Immature natural killer cell (primary cell): ENCODE results near the gene UGT1A8. TPM values are rescaled to one million over a fixed set of nuclear protein-coding genes. Genes with fewer than 3 reads are reported as not detected.
"Not testable (repeated sequence)": the region's sequence is repeated elsewhere in the genome, so short reads cannot be mapped to it uniquely, and the experiment has no call there.

Experiments
- DNase-seq, 3 donors: peaks; one replicate each; pipeline ENCODE4 v3.0.0; 2022; ENCODE audit warnings: mixed read lengths in 1 of 3
- H3K27ac Mint-ChIP-seq, 6 donors: one replicate each; pipeline ENCODE4 v1.8.0; 2020; ENCODE audit warnings: mixed read lengths in 6 of 6, mild to moderate bottlenecking in 5 of 6, inconsistent platforms in 4 of 6, moderate library complexity in 3 of 6
- H3K27me3 Mint-ChIP-seq, 3 donors: one replicate each; pipeline ENCODE4 v1.8.0; 2020 to 2021; ENCODE audit warnings: low read depth in 3 of 3, mild to moderate bottlenecking in 3 of 3, mixed read lengths in 3 of 3, moderate library complexity in 3 of 3, inconsistent platforms in 1 of 3
- H3K36me3 Mint-ChIP-seq, 3 donors: one replicate each; pipeline ENCODE4 v1.8.0; 2020; ENCODE audit warnings: mixed read lengths in 3 of 3, inconsistent platforms in 2 of 3, mild to moderate bottlenecking in 2 of 3
- H3K4me1 Mint-ChIP-seq, 2 donors: one replicate each; pipeline ENCODE4 v1.8.0; 2020; ENCODE audit warnings: inconsistent platforms in 2 of 2, mild to moderate bottlenecking in 2 of 2, mixed read lengths in 2 of 2, moderate library complexity in 1 of 2
- H3K4me3 Mint-ChIP-seq, 5 donors: one replicate each; pipeline ENCODE4 v1.8.0; 2020; ENCODE audit warnings: mild to moderate bottlenecking in 5 of 5, mixed read lengths in 5 of 5, inconsistent platforms in 3 of 5, moderate library complexity in 3 of 5
- H3K9me3 Mint-ChIP-seq, 6 donors: one replicate each; pipeline ENCODE4 v1.8.0; 2020; ENCODE audit warnings: mild to moderate bottlenecking in 6 of 6, mixed read lengths in 6 of 6, inconsistent platforms in 4 of 6, moderate library complexity in 3 of 6
- polyA plus RNA-seq, 3 donors: library from polyadenylated mRNA; unstranded; fragments of 300-500 nt; fragmentation: Illumina TruSeq; gene quantifications; one replicate each; pipeline ENCODE4 v1.2.3, GENCODE V29; 2021

The UGT1A8 gene
- polyA plus RNA-seq, 3 donors from 2014 or later, result not detected

DNA sequence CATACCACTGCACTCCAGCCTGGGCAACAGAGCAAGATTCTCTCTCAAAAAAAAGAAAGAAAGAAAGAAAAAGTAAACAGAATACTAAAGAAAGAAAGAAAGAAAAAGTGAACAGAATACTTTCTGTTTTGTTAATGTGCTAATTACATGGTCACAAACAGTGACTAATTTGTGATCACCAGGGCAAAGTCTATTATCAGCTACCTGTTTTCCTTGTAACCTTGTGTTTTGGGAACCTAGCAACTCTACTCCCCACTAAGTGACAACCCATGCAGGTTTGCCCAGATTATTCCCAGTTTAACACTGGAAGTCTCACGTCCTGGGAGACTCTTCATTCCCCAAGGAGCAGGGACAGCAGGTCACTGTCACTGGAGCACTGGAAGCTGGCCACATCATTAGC, 37.6 kb downstream of the UGT1A8 start:
- Mint-ChIP-seq H3K4me1 (peaks cover 28% of the 10 kb centered on the region in 2 donors), H3K9me3 (no peaks in the 10 kb centered on the region), H3K4me3 (peak overlapping the region in 3 of 5 donors; percentile 25 to 48 (median 29)), H3K27me3 (peaks cover 3 to 19% (median 7%) of the 10 kb centered on the region in 3 donors), H3K27ac (peak overlapping the region in 1 of 6 donors; percentile 59), H3K36me3 (no peaks in the 10 kb centered on the region)
- no peak for DNase-seq

DNA sequence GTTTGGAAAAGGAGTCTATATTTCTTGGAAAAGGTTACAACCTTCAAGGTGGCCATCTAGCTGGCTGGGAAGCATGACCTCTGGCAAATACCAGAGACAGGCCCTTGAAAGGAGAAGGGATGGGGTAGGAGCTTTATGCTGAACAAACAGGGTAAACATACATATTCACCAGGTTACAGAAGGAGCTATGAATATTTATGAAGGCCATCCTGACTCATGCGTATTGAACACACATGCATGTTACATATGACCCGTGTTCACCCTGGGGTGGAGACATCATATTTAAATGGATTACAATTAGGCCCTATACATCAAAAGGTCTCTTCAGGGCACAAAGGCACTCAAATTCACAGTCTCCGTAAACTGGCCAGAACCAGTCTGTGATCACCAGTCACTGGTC, 38.5 kb downstream of the UGT1A8 start:
- DNase-seq, result not testable (repeated sequence)

DNA sequence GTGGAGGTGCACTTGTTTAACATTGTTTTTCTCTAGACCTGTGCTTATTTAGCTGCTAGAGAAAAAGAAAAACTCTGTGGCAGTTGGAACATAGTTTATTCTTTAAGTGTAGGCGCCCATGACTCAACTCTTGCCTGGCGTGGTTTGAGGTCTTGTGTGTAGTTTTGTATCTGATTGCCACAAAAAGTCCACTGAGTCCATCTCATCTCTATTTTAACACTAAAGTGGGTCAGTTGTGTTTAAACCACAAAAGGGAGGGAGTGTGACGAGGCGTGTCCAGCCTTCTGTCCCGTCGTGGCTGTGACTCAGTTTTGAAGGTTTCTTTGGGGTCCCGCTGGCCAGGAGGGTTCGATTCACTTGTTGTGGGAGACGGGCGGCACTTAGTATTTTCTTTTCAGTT, 39.0 kb downstream of the UGT1A8 start:
- Mint-ChIP-seq H3K36me3 (no peaks in the 10 kb centered on the region), H3K27ac (no peak overlapping the region), H3K4me1 (peaks cover 28% of the 10 kb centered on the region in 2 donors), H3K4me3 (no peak overlapping the region), H3K9me3 (no peaks in the 10 kb centered on the region), H3K27me3 (peaks cover 3 to 19% (median 7%) of the 10 kb centered on the region in 3 donors)
- no peak for DNase-seq

More for the DNA sequence above, 38.5 kb downstream of the UGT1A8 start:
- H3K9me3 Mint-ChIP-seq, H3K36me3 Mint-ChIP-seq, H3K27ac Mint-ChIP-seq, H3K4me3 Mint-ChIP-seq: not testable (repeated sequence)
- peaks cover 28% of the 10 kb centered on the region in 2 donors for H3K4me1 Mint-ChIP-seq
- peaks cover 3 to 19% (median 7%) of the 10 kb centered on the region in 3 donors for H3K27me3 Mint-ChIP-seq

DNA sequence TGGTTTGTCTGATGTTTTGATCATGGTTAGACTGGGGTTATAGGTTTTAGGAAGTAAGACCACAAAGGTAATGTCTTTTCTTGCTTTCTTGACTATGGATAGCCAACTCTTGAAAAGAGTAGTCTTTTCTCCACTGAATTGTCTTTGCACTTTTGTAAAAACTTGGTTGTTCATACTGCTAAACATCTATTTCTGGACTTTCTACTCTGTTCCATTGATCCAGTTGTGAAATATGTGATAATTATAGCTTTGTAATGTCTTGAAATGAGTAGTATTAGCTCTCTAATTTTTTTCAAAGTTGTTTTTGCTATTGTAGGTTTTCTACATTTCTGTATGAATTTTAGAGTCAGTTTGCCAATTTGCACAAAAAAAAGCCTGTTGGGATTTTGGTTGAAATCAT, 41.2 kb downstream of the UGT1A8 start:
- H3K9me3 Mint-ChIP-seq, result no peaks in the 10 kb centered on the region
- H3K4me3 Mint-ChIP-seq, result no peak overlapping the region
- no peaks in the 10 kb centered on the region for H3K36me3 Mint-ChIP-seq
- no peak overlapping the region for H3K27ac Mint-ChIP-seq
- H3K27me3 Mint-ChIP-seq, result peaks cover 3 to 21% (median 7%) of the 10 kb centered on the region in 3 donors
- H3K4me1 Mint-ChIP-seq, result peaks cover 28% of the 10 kb centered on the region in 2 donors
- no peak for DNase-seq

DNA sequence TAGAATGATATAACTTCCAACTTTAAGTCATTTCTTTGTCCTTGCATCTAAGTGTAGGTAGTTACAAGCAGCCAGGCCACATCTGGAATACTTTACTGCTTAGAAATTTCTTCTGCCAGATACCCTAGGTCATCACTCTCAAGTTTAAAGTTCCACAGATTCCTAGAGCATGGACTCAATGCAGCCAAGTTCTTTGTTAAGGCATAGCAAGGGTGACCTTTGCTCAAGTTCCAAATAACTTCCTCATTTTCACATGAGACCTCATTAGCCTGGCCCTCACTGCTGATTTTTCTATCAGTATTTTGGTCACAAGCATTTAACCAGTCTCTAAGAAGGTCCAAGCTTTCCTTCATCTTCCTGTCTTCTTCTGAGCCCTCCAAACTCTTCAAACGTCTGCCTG, 46.5 kb downstream of the UGT1A8 start:
- Mint-ChIP-seq H3K27me3 (peaks cover 2 to 27% (median 6%) of the 10 kb centered on the region in 3 donors), H3K9me3 (peaks cover 0 to 8% (median 0%) of the 10 kb centered on the region in 6 donors), H3K27ac (no peak overlapping the region), H3K36me3 (no peaks in the 10 kb centered on the region), H3K4me3 (no peak overlapping the region), H3K4me1 (no peaks in the 10 kb centered on the region)
- no peak for DNase-seq

DNA sequence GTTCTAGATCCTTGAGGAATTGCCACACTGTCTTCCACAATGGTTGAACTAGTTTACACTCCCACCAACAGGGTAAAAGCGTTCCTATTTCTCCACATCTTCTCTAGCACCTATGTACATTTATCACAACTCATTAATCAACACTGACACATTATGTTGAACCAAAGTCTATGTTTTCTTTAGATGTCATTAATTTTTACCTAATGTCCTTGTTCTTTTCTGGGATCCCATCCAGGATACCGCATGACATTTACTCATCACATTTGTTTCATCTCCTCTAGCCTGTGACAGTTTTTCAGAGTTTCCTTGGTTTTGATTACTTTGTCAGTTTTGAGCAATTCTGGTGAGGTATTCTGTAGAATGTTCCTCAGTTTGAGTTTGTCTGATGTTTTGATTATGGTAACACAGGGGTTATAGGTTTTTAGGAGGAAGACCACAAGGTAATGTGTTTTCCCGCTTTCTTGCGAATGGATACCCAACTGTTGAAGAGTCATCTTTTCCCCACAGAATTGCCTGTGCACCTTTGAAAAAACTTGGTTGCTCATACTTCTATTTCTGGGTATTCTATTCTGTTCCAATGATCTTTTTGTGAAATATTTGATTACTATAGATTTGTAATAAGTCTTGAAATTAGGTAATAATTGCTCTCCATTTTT, 51.3 kb downstream of the UGT1A8 start:
- no peak overlapping the region for H3K27ac Mint-ChIP-seq
- H3K4me1 Mint-ChIP-seq, result no peaks in the 10 kb centered on the region
- peaks cover 1 to 15% (median 5%) of the 10 kb centered on the region in 3 donors for H3K27me3 Mint-ChIP-seq
- H3K36me3 Mint-ChIP-seq, result no peaks in the 10 kb centered on the region
- no peak for DNase-seq
- no peak overlapping the region for H3K4me3 Mint-ChIP-seq
- peaks cover 0 to 8% (median 0%) of the 10 kb centered on the region in 6 donors for H3K9me3 Mint-ChIP-seq

DNA sequence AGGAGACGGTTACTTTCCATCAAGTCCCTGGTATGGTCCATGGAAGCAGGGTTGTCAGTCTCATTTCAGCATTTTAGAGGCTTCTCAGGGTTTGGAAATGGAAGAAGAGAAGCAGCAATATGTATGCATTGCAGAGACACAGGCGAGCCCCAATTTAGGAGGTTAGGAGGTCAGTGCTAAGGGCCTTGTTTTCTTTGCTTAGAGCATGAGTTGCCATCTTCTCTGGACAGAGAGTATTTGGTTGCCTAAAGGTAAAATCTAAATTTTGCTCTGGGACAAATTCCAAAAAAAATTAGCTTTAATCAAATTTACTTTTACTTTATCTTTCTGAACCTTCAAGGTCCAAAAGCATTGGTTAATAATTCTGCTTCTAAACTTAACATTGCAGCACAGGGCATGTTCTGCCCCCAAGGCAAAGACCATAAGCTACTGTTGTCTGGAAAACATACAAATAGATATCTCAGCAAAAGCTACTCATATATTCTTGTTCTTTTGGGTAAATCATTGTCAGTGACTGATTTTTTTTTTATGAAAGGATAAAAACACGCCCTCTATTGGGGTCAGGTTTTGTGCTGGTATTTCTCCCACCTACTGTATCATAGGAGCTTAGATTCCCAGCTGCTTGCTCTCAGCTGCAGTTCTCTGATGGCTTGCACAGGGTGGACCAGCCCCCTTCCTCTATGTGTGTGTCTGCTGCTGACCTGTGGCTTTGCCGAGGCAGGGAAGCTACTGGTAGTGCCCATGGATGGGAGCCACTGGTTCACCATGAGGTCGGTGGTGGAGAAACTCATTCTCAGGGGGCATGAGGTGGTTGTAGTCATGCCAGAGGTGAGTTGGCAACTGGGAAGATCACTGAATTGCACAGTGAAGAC, 54.1 kb downstream of the UGT1A8 start, which contains the start of gene UGT1A9:
Gene UGT1A9, plus strand, starts transcription at position 609 of the 872 bp plus-strand sequence. Its CDS starts 37 bp downstream, at position 646.
- Mint-ChIP-seq H3K27me3 (peaks cover 1 to 8% (median 2%) of the 10 kb centered on the region in 3 donors), H3K36me3 (no peaks in the 10 kb centered on the region), H3K9me3 (peaks cover 0 to 3% (median 0%) of the 10 kb centered on the region in 6 donors), H3K27ac (no peak within 1 kb of the TSS), H3K4me1 (no peaks in the 10 kb centered on the region), H3K4me3 (no peak within 1 kb of the TSS)
- no peak for DNase-seq

DNA sequence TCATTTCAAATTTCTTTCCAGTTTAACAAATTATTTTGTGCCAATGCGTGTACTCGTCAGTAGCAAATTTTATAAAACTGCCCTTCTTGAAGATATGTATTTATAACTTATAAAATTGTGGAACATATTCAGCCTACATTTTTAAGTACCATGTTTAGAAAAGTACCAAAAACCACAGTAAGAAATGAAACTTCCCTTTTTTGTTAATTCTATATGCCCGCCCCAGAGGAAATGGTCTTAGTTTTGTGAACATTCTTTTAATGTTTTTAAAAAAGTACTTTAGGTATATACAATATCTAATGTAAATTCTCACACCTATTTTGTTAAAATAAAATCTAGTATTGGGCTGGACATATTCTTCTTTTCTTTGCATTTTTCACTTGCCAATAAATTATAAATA, 55.5 kb downstream of the UGT1A8 start:
- no peak overlapping the region for H3K4me3 Mint-ChIP-seq
- H3K36me3 Mint-ChIP-seq, result no peaks in the 10 kb centered on the region
- peaks cover 0 to 3% (median 0%) of the 10 kb centered on the region in 6 donors for H3K9me3 Mint-ChIP-seq
- no peak overlapping the region for H3K27ac Mint-ChIP-seq
- DNase-seq, result no peak
- peaks cover 1 to 8% (median 4%) of the 10 kb centered on the region in 3 donors for H3K27me3 Mint-ChIP-seq
- no peaks in the 10 kb centered on the region for H3K4me1 Mint-ChIP-seq

DNA sequence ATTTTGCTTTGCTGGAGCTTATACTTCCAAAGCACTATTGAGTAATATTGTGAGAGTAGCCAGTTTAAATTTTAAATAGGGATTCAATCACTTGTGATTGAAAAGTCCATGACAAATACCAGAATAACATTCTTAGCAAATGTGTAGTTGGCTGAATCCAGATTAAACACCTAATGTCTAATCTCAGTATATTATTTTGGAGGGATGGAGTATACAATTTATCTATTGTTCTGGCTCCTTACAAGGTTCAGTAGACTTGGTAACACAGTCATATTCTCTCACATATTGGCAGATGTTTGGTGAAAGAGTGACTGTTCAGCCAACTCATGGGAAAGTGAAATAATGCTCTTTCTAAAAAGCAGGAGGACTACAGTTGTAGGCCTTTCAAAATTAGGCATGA, 56.5 kb downstream of the UGT1A8 start:
- Mint-ChIP-seq H3K9me3 (no peaks in the 10 kb centered on the region), H3K36me3 (no peaks in the 10 kb centered on the region), H3K4me1 (no peaks in the 10 kb centered on the region), H3K4me3 (no peak overlapping the region), H3K27me3 (peaks cover 1 to 7% (median 4%) of the 10 kb centered on the region in 3 donors), H3K27ac (no peak overlapping the region)
- DNase-seq, result no peak

DNA sequence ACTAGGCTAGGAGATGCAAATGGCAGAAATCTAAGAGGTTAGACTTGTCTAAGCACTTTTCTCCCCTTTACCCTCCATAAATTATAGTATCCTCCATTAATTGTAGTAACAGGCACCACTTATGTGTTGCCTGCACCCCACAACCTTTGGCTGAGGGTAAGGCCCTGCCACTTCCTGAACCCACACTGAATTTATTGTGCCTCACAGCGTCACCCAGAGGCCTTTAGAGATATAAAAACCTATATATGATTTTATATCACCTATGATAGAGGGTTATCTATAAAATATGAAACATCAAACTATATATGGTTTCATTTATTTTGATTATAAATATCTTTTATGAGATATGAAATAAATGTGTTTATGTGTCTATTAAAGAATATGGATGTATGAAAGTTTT, 56.9 kb downstream of the UGT1A8 start:
- no peak overlapping the region for H3K4me3 Mint-ChIP-seq

DNA sequence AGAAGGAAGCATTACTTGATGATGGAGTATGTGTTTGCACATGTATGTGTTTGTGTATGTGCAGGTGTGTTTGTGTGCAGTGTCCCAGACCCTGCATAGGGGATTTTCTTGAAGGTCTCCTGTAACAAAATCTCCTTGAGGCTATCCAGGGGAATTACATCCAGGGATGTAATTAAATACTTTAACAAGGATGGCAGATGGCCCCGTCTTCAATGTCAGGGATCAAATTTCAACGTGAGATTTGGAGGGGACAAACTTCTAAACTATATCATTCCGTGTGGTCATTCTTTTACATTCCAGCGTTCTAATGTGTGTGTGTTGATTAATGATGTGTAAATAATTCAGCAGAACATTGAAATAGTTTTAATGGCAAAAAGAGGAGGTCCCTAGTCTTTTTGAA, 57.6 kb downstream of the UGT1A8 start:
- H3K36me3 Mint-ChIP-seq, result no peaks in the 10 kb centered on the region
- no peaks in the 10 kb centered on the region for H3K9me3 Mint-ChIP-seq
- H3K27ac Mint-ChIP-seq, result no peak overlapping the region
- no peaks in the 10 kb centered on the region for H3K4me1 Mint-ChIP-seq
- H3K27me3 Mint-ChIP-seq, result peaks cover 1 to 7% (median 6%) of the 10 kb centered on the region in 3 donors
- H3K4me3 Mint-ChIP-seq, result no peak overlapping the region
- no peak for DNase-seq

More for the DNA sequence above, 56.9 kb downstream of the UGT1A8 start:
- Mint-ChIP-seq H3K36me3 (no peaks in the 10 kb centered on the region), H3K27ac (no peak overlapping the region), H3K4me1 (no peaks in the 10 kb centered on the region), H3K9me3 (no peaks in the 10 kb centered on the region), H3K27me3 (peaks cover 1 to 7% (median 4%) of the 10 kb centered on the region in 3 donors)
- no peak for DNase-seq

DNA sequence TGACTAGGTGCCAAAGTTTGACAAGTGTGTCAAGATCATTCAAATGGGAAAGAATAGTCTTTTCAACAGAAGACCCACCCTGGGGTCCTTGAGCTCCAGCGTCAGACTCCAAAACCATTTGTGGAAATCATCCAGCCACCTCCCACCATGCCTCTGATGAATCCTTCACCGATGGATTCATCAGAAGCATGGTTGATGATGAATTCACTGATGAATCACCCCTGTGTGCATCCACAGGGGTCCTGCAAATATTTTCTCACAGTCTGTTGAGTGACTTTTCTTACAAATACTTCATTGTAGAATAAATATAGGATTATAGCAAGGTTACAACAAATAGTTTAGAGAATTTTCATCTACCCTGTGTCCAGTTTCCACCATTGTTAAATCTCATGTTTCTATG, 58.6 kb downstream of the UGT1A8 start:
- Mint-ChIP-seq H3K4me3 (no peak overlapping the region), H3K27me3 (peaks cover 0 to 6% (median 5%) of the 10 kb centered on the region in 3 donors), H3K4me1 (no peaks in the 10 kb centered on the region), H3K36me3 (no peaks in the 10 kb centered on the region), H3K27ac (no peak overlapping the region), H3K9me3 (no peaks in the 10 kb centered on the region)
- no peak for DNase-seq

DNA sequence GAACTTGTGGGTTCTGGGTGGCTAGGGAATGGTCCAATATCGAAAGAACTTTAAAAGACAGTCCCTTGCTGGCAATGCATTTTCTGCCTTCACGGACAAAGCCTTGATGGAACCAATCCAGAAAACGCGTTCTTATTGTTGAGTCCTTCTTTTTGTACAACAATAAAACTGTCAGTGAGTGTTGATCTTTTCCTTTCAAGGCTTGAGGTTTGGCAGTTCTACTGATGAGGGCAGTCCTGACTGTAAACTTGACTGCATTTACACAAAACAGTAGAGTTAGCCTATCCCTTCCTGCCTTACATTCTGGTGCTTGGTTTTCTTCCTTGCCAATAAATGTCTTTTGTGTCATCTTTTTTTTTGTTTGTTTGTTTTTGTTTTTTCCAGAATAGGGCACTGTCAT, 61.8 kb downstream of the UGT1A8 start:
- H3K27me3 Mint-ChIP-seq, result peaks cover 0 to 7% (median 5%) of the 10 kb centered on the region in 3 donors
- no peaks in the 10 kb centered on the region for H3K36me3 Mint-ChIP-seq
- no peaks in the 10 kb centered on the region for H3K4me1 Mint-ChIP-seq
- H3K27ac Mint-ChIP-seq, result no peak overlapping the region
- no peaks in the 10 kb centered on the region for H3K9me3 Mint-ChIP-seq
- DNase-seq, result no peak
- H3K4me3 Mint-ChIP-seq, result no peak overlapping the region
